Measurements from ENCODE around the gene USP24. TPM values are rescaled to one million over a fixed set of nuclear protein-coding genes. Genes with fewer than 3 reads are reported as not detected.

Gene USP24
- polyA plus RNA-seq, 6 donors from 2014 or later = 4.6 to 15.2 (median 8.5) TPM

DNA sequence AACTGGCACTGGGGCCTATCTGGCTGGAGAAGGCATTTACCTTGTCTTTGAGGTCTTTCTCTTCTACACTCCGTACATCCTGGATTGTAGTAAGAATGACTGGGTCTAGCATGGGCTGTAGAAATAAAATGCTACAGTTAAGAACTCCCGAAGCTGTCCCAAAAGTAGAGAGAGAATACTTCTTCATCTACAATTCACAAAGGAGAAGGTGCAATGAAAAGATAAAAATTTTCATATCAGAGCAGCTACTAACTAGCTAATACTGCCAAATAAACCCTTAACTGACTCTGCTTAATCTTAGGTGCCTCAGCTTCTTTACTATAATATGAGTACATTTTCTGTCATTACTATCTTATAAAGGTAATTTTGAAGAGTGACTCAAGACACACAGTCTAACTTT is 55.6 kb downstream of the USP24 start:
- H3K27ac Mint-ChIP-seq = peak overlapping the region in 1 of 6 donors; percentile 31
- no peaks in the 10 kb centered on the region for H3K9me3 Mint-ChIP-seq
- no peaks in the 10 kb centered on the region for H3K27me3 Mint-ChIP-seq
- ATAC-seq (ENCODE audit: low read depth in 2 of 2) = no peak
- H3K36me3 Mint-ChIP-seq = peaks cover 22 to 27% of the 10 kb centered on the region in 2 donors
- DNase-seq = no peak
- H3K4me1 Mint-ChIP-seq = no peaks in the 10 kb centered on the region
- no peak overlapping the region for H3K4me3 Mint-ChIP-seq

DNA sequence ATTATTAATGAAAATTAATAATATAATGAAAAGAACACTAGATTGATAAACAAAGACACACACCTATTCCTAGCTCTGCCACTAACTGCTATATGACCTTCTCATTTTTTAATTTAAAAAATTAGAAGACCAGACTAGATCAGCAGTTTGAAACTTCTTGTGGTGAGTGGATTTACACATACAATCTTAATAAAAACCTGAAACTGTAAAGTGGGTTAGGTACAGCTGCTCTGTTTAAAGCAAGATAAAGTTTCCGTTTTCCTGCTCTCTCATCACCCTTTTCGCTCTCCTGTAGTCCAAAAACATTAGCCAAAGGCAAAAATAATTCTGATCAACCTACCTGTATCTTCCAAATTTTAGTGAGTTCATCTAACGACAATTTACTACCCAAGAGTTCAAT is 58.6 kb downstream of the USP24 start:
- Mint-ChIP-seq H3K36me3 (peaks cover 28 to 33% of the 10 kb centered on the region in 2 donors), H3K9me3 (no peaks in the 10 kb centered on the region), H3K27me3 (no peaks in the 10 kb centered on the region), H3K4me3 (no peak overlapping the region), H3K4me1 (peaks cover 2 to 11% (median 3%) of the 10 kb centered on the region in 3 donors), H3K27ac (peak overlapping the region in 2 of 6 donors; percentile 55 to 58)
- no peak for ATAC-seq (ENCODE audit: low read depth in 2 of 2)
- no peak for DNase-seq

- ATAC-seq (ENCODE audit: low read depth in 2 of 2) = no peak
- no peak for DNase-seq
- Mint-ChIP-seq H3K9me3 (no peaks in the 10 kb centered on the region), H3K27ac (peak overlapping the region; percentile 4 to 85 (median 48)), H3K4me3 (no peak overlapping the region), H3K36me3 (peaks cover 28 to 38% of the 10 kb centered on the region in 2 donors), H3K27me3 (no peaks in the 10 kb centered on the region), H3K4me1 (peaks cover 7 to 16% (median 8%) of the 10 kb centered on the region in 3 donors)
Measured at GRCh38 chr1:55156093-55156492, 59.1 kb downstream of the USP24 start.

DNA sequence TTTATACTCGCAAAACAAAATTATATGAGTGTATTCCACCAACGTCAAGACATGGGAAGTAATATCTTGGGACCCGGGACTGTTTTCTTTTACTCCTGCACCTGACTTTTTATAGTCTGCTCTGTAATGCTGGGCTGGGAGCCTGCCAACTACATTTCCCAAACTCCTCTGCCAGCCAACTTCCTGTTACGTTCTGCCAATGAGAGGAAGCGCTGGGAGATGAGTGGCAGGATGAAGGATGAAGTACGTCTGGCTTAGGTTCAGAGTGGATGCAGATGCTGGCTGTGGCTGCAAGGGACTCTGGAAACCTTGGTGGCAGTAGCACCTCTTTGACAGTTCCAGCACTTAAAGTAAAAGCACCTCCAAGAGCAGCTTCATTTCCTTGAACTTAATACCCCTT is 59.6 kb downstream of the USP24 start:
- DNase-seq (no peak), ATAC-seq (ENCODE audit: low read depth in 2 of 2) (no peak)

DNA sequence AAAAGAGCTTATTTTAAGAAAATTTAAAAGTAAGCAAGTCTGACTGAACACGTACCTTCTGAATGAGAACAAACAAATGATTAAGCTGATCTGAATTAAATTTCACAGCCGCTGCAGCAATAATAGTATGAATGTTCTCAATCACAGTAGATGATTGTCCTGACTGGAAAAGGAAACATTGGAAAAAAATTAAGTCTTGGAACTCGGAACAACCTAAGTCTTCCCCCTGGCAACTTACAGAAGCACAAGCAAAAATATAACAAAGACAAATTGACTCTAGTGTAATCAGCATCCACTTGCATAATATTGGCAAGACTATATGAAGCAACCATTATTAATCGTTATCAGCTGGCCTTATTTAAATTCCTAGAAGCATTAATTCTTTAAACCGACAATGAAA is 60.5 kb downstream of the USP24 start:
- H3K27ac Mint-ChIP-seq = peak overlapping the region in 1 of 6 donors; percentile 65

More for the DNA sequence above, 59.6 kb downstream of the USP24 start:
- H3K9me3 Mint-ChIP-seq = no peaks in the 10 kb centered on the region
- H3K4me3 Mint-ChIP-seq = no peak overlapping the region
- no peaks in the 10 kb centered on the region for H3K27me3 Mint-ChIP-seq
- peak overlapping the region in 5 of 6 donors; percentile 22 to 85 (median 55) for H3K27ac Mint-ChIP-seq
- H3K36me3 Mint-ChIP-seq = peaks cover 28 to 38% of the 10 kb centered on the region in 2 donors
- peaks cover 9 to 20% (median 11%) of the 10 kb centered on the region in 3 donors for H3K4me1 Mint-ChIP-seq

DNA sequence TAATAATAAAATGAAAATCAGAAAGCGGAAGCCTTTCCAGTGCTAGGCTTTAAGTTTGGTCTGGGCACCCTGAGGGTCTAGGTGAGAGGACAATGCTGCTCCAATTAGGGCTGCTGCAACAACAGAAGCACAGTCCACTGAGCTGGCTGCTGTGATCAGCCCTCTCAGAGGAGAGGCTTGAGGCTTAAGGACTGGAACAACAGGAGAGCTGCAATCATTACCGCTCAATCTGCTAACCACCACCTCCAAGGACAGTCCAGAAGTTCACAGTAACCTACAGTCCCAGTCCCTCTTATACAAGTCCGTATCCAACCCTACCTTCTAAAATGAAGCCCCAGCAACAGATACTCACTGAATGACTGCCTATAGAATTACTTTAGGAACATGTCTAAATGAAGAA is 62.1 kb downstream of the USP24 start:
- ATAC-seq (ENCODE audit: low read depth in 2 of 2) = no peak
- peaks cover 9 to 20% (median 11%) of the 10 kb centered on the region in 3 donors for H3K4me1 Mint-ChIP-seq
- H3K27ac Mint-ChIP-seq = peak overlapping the region in 5 of 6 donors; percentile 43 to 73 (median 64)
- H3K36me3 Mint-ChIP-seq = peaks cover 22 to 38% of the 10 kb centered on the region in 2 donors
- no peaks in the 10 kb centered on the region for H3K9me3 Mint-ChIP-seq
- DNase-seq = no peak
- H3K4me3 Mint-ChIP-seq = no peak overlapping the region
- no peaks in the 10 kb centered on the region for H3K27me3 Mint-ChIP-seq

More for the DNA sequence above, 60.5 kb downstream of the USP24 start:
- Mint-ChIP-seq H3K4me3 (no peak overlapping the region), H3K9me3 (no peaks in the 10 kb centered on the region), H3K4me1 (peaks cover 9 to 20% (median 11%) of the 10 kb centered on the region in 3 donors), H3K36me3 (peaks cover 22 to 38% of the 10 kb centered on the region in 2 donors), H3K27me3 (no peaks in the 10 kb centered on the region)
- ATAC-seq (ENCODE audit: low read depth in 2 of 2) (no peak), DNase-seq (no peak)

- Mint-ChIP-seq H3K9me3 (no peaks in the 10 kb centered on the region), H3K27ac (peak overlapping the region; percentile 81 to 95 (median 89)), H3K4me3 (peak overlapping the region in 6 of 8 donors; percentile 1 to 69 (median 45)), H3K27me3 (no peaks in the 10 kb centered on the region), H3K36me3 (peaks cover 27 to 29% of the 10 kb centered on the region in 2 donors), H3K4me1 (peaks cover 9 to 20% (median 11%) of the 10 kb centered on the region in 3 donors)
- DNase-seq = peak; percentile 18
- peak; percentile 86 to 93 for ATAC-seq (ENCODE audit: low read depth in 2 of 2)
Measured at GRCh38 chr1:55150880-55151588, 64.1 kb downstream of the USP24 start.

DNA sequence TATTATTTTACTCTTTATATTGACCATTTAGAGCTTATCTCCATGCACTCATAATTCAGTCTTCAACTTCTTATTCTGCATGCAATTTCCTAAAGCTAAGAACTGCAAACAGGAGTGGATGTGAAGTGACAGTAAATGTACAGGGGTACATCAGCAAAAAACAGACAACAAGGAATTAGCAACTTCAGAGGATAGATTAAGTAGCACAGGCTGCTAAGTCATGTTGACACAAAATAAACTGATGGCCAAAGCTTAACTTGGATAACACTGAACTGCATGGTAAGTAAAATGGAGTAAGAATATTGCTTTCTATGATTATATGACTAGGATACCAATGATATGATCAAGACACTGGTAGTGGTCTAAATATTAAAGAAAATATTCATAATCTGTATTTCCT is 66.5 kb downstream of the USP24 start:
- H3K4me3 Mint-ChIP-seq = no peak overlapping the region
- H3K9me3 Mint-ChIP-seq = peaks cover 0 to 3% (median 0%) of the 10 kb centered on the region in 7 donors
- H3K4me1 Mint-ChIP-seq = peaks cover 9 to 20% (median 11%) of the 10 kb centered on the region in 3 donors
- peaks cover 9 to 23% of the 10 kb centered on the region in 2 donors for H3K36me3 Mint-ChIP-seq
- ATAC-seq (ENCODE audit: low read depth in 2 of 2) (no peak), DNase-seq (no peak)
- no peaks in the 10 kb centered on the region for H3K27me3 Mint-ChIP-seq
- H3K27ac Mint-ChIP-seq = peak overlapping the region in 1 of 6 donors; percentile 44

- Mint-ChIP-seq H3K27me3 (no peaks in the 10 kb centered on the region), H3K4me3 (no peak overlapping the region), H3K27ac (peak overlapping the region in 1 of 6 donors; percentile 34), H3K9me3 (peaks cover 0 to 3% (median 0%) of the 10 kb centered on the region in 7 donors), H3K4me1 (peaks cover 9 to 14% (median 11%) of the 10 kb centered on the region in 3 donors), H3K36me3 (peaks cover 9 to 23% of the 10 kb centered on the region in 2 donors)
- no peak for DNase-seq
- ATAC-seq (ENCODE audit: low read depth in 2 of 2) = no peak
Measured at GRCh38 chr1:55147524-55147923, 67.6 kb downstream of the USP24 start.

DNA sequence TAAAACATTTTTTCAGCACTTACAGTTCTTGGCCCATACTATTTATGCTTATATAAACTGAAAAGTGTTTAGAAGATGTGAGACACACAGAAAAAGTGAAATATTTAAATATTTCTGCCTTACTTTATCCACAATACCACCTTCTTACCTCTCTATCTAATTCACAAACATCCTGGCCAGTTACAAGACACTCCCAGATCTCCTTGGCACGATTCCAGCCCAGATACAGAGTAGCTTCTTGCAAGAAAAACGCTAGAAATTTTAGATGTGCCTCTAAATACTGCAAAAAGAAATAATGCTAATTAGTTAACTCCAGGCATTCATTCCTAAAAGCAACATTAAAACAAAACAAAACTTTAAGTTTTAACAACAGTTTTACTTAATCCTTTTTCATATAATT is 68.4 kb downstream of the USP24 start:
- Mint-ChIP-seq H3K4me3 (no peak overlapping the region), H3K4me1 (peaks cover 9 to 11% (median 10%) of the 10 kb centered on the region in 3 donors), H3K9me3 (peaks cover 0 to 3% (median 0%) of the 10 kb centered on the region in 7 donors), H3K36me3 (peaks cover 7 to 23% of the 10 kb centered on the region in 2 donors), H3K27me3 (no peaks in the 10 kb centered on the region), H3K27ac (peak overlapping the region in 3 of 6 donors; percentile 21 to 63 (median 35))
- DNase-seq = no peak
- ATAC-seq (ENCODE audit: low read depth in 2 of 2) = no peak

GRCh38 chr1:55144886-55145285 is 70.3 kb downstream of the USP24 start:
- peaks cover 0 to 23% of the 10 kb centered on the region in 2 donors for H3K36me3 Mint-ChIP-seq
- H3K4me3 Mint-ChIP-seq = no peak overlapping the region

GRCh38 chr1:55143684-55144083 is 71.5 kb downstream of the USP24 start:
- Mint-ChIP-seq H3K4me3 (no peak overlapping the region), H3K27ac (no peak overlapping the region)

More at GRCh38 chr1:55144886-55145285, 70.3 kb downstream of the USP24 start:
- Mint-ChIP-seq H3K27me3 (no peaks in the 10 kb centered on the region), H3K9me3 (peaks cover 0 to 3% (median 0%) of the 10 kb centered on the region in 7 donors), H3K27ac (peak overlapping the region in 1 of 6 donors; percentile 23), H3K4me1 (peaks cover 0 to 2% (median 0%) of the 10 kb centered on the region in 3 donors)
- DNase-seq (no peak), ATAC-seq (ENCODE audit: low read depth in 2 of 2) (no peak)

GRCh38 chr1:55141295-55141893 is 73.8 kb downstream of the USP24 start:
- ATAC-seq (ENCODE audit: low read depth in 2 of 2) (no peak), DNase-seq (no peak)
- H3K27ac Mint-ChIP-seq = peak overlapping the region in 5 of 6 donors; percentile 16 to 83 (median 69)
- H3K4me1 Mint-ChIP-seq = peaks cover 0 to 2% (median 0%) of the 10 kb centered on the region in 3 donors
- no peaks in the 10 kb centered on the region for H3K27me3 Mint-ChIP-seq
- H3K4me3 Mint-ChIP-seq = no peak overlapping the region
- peaks cover 0 to 3% (median 0%) of the 10 kb centered on the region in 7 donors for H3K9me3 Mint-ChIP-seq
- peaks cover 0 to 17% of the 10 kb centered on the region in 2 donors for H3K36me3 Mint-ChIP-seq

More at GRCh38 chr1:55143684-55144083, 71.5 kb downstream of the USP24 start:
- ATAC-seq (ENCODE audit: low read depth in 2 of 2) (peak; percentile 49 to 58), DNase-seq (no peak)
- no peaks in the 10 kb centered on the region for H3K27me3 Mint-ChIP-seq
- peaks cover 0 to 3% (median 0%) of the 10 kb centered on the region in 7 donors for H3K9me3 Mint-ChIP-seq
- peaks cover 0 to 2% (median 0%) of the 10 kb centered on the region in 3 donors for H3K4me1 Mint-ChIP-seq
- peaks cover 0 to 23% of the 10 kb centered on the region in 2 donors for H3K36me3 Mint-ChIP-seq
